Smooth muscle cell (in vitro differentiated cells): ENCODE results near the gene MPP2. TPM values are rescaled to one million over a fixed set of nuclear protein-coding genes. Genes with fewer than 3 reads are reported as not detected.
"Not testable (repeated sequence)": the region's sequence is repeated elsewhere in the genome, so short reads cannot be mapped to it uniquely, and the experiment has no call there.

Experiments used
- DNase-seq: peaks from one replicate; lab custom pipeline; 2025; ENCODE audit not compliant: unreplicated experiment; lab: John Stamatoyannopoulos, UW
- H2AFZ ChIP-seq: fragments of 200-600 bp; sonication (generic); 2 replicates; pipeline ENCODE4 v1.6.0; 2016; ENCODE audit warnings: antibody characterized with exemption, low read depth, mild to moderate bottlenecking
- H3F3A ChIP-seq: fragments of 200-600 bp; sonication (generic); 2 replicates; pipeline ENCODE4 v1.6.0; 2017; ENCODE audit warnings: antibody characterized with exemption, low read depth
- H3K27ac ChIP-seq: fragments of 200-600 bp; sonication (generic); 2 replicates; pipeline ENCODE4 v1.5.1; 2016; ENCODE audit warnings: low read depth, mild to moderate bottlenecking
- H3K27me3 ChIP-seq: fragments of 200-600 bp; sonication (generic); 2 replicates; pipeline ENCODE4 v1.6.1; 2016; ENCODE audit warnings: low read depth, mild to moderate bottlenecking
- H3K36me3 ChIP-seq: fragments of 200-600 bp; sonication (generic); 2 replicates; pipeline ENCODE4 v1.5.1; 2016; ENCODE audit warnings: low read depth
- H3K4me1 ChIP-seq: fragments of 200-600 bp; sonication (generic); 2 replicates; pipeline ENCODE4 v1.5.1; 2016; ENCODE audit warnings: low read depth
- H3K4me2 ChIP-seq: fragments of 200-600 bp; sonication (generic); 2 replicates; pipeline ENCODE4 v1.6.0; 2016; ENCODE audit warnings: mild to moderate bottlenecking
- H3K4me3 ChIP-seq: fragments of 200-600 bp; sonication (generic); 2 replicates; pipeline ENCODE4 v1.5.1; 2016; ENCODE audit warnings: mild to moderate bottlenecking
- H3K79me2 ChIP-seq: fragments of 200-600 bp; sonication (generic); 2 replicates; pipeline ENCODE4 v1.6.0; 2016; ENCODE audit warnings: low read depth, mild to moderate bottlenecking
- H3K9ac ChIP-seq: fragments of 200-600 bp; sonication (generic); 2 replicates; pipeline ENCODE4 v1.6.0; 2016; ENCODE audit warnings: low read depth
- H3K9me3 ChIP-seq: fragments of 200-600 bp; sonication (generic); replicated peaks from 2 replicates; pipeline ENCODE4 v1.5.1; 2016; ENCODE audit warnings: low read depth
- H4K20me1 ChIP-seq: fragments of 200-600 bp; sonication (generic); 2 replicates; pipeline ENCODE4 v1.6.0; 2016; ENCODE audit warnings: low read depth
- CTCF ChIP-seq: fragments of 200-600 bp; sonication (generic); IDR thresholded peaks from 2 replicates; pipeline ENCODE4 v1.5.1; 2017; ENCODE audit warnings: borderline replicate concordance, mild to moderate bottlenecking, antibody characterized with exemption; ENCODE audit not compliant: insufficient read depth, poor library complexity, severe bottlenecking
- WGBS: methylation state at CpG from one replicate; pipeline ENCODE4 v1.1.7; 2016; ENCODE audit warnings: low lambda C conversion rate; 5-methylcytosine and 5-hydroxymethylcytosine counted together
- polyA plus RNA-seq: library from polyadenylated mRNA; unstranded; fragments of >200 nt; fragmentation: Nextera tagmentation; extraction: Ambion mirVana; gene quantifications from 2 replicates; pipeline ENCODE4 v1.2.1, GENCODE V29; 2016
- total RNA-seq: library from RNA; depleted of rRNA; stranded (reverse); fragments of >200 nt; gene quantifications from 2 replicates; pipeline ENCODE4 v1.2.3, GENCODE V29; 2014

MPP2 gene
- total and polyA plus RNA-seq, 2 experiments from 2014 or later = 15.4 to 19.4 TPM

DNA sequence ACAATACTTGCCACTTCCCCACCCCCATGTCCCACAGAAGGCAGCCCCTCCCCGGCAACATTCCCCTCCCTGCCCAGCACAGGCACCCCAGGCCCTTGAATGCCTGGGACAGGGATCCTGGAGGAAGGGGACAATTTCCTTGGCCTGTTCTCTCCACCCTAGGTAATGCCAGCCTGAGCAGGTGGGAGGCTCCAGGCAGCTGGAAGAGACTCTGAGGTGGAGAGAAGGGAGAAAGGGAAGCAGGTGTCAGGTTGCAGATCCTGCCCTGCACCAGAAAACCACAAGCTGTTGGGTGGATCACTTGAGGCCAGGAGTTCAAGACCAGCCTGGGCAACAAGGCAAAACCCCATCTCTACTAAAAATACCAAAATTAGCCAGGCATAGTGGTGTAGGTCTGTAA lies 8.9 kb downstream of the MPP2 start:
- no peaks in the 10 kb centered on the region for H3K79me2 ChIP-seq
- 71% methylated on average over 1 of the region's 1 CpG for WGBS
- H4K20me1 ChIP-seq = peaks cover 73% of the 10 kb centered on the region

GRCh38 chr17:43897831-43898230 lies 9.5 kb downstream of the MPP2 start:
- no peak overlapping the region for H3K4me2 ChIP-seq
- no peaks in the 10 kb centered on the region for H3K79me2 ChIP-seq
- peaks cover 33% of the 10 kb centered on the region for H3K4me1 ChIP-seq
- H3K9me3 ChIP-seq = no peaks in the 10 kb centered on the region
- no peaks in the 10 kb centered on the region for H3K27me3 ChIP-seq
- H3F3A ChIP-seq = no peaks in the 10 kb centered on the region
- no peaks in the 10 kb centered on the region for H3K36me3 ChIP-seq
- no peak overlapping the region for H3K27ac ChIP-seq
- H3K4me3 ChIP-seq = no peak overlapping the region
- no peak for DNase-seq
- H4K20me1 ChIP-seq = peaks cover 79% of the 10 kb centered on the region
- no peak for TF ChIP-seq CTCF
- no peak overlapping the region for H2AFZ ChIP-seq
- 74% methylated on average over 3 of the region's 3 CpGs for WGBS
- no peak overlapping the region for H3K9ac ChIP-seq

More for the DNA sequence above, 8.9 kb downstream of the MPP2 start:
- H3K4me2 ChIP-seq = no peak overlapping the region
- H3K27me3 ChIP-seq = no peaks in the 10 kb centered on the region
- H2AFZ ChIP-seq = no peak overlapping the region
- no peak overlapping the region for H3K27ac ChIP-seq
- no peaks in the 10 kb centered on the region for H3K36me3 ChIP-seq
- peaks cover 33% of the 10 kb centered on the region for H3K4me1 ChIP-seq
- no peak for TF ChIP-seq CTCF
- no peak overlapping the region for H3K4me3 ChIP-seq
- no peak for DNase-seq
- H3K9ac ChIP-seq = no peak overlapping the region
- H3F3A ChIP-seq = no peaks in the 10 kb centered on the region
- no peaks in the 10 kb centered on the region for H3K9me3 ChIP-seq

DNA sequence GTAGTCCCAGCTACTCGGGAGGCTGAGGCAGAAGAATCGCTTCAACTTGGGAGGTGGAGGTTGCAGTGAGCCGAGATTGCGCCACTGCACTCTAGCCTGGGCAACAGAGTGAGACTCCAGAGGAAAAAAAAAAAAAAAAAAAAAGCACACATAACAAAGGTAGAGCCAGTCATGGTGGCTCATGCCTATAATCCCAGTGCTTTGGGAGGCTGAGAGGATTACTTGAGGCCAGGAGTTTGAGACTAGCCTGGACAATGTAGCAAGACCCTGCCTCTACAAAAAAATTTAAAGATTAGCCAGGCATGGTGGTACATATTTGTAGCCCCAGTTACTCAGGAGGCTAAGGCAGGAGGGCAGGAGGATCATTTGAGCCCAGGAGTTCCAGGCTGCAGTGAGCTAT lies 12.8 kb downstream of the MPP2 start:
- H3K27ac ChIP-seq, H3K4me3 ChIP-seq, H3K79me2 ChIP-seq, H3K4me1 ChIP-seq, DNase-seq, H3K9ac ChIP-seq, H3K27me3 ChIP-seq, H3F3A ChIP-seq, H3K36me3 ChIP-seq, H2AFZ ChIP-seq, H3K4me2 ChIP-seq, H3K9me3 ChIP-seq: not testable (repeated sequence)
- WGBS = 100% methylated on average over 4 of the region's 4 CpGs
- H4K20me1 ChIP-seq = peaks cover 61% of the 10 kb centered on the region

GRCh38 chr17:43892647-43892952 lies 14.7 kb downstream of the MPP2 start:
- Histone ChIP-seq H3K36me3 (no peaks in the 10 kb centered on the region), H2AFZ (no peak overlapping the region), H3K27ac (no peak overlapping the region), H3K4me1 (no peaks in the 10 kb centered on the region), H3K9ac (no peak overlapping the region), H3K4me2 (no peak overlapping the region), H3F3A (no peaks in the 10 kb centered on the region), H3K27me3 (no peaks in the 10 kb centered on the region), H4K20me1 (peaks cover 55% of the 10 kb centered on the region), H3K4me3 (no peak overlapping the region), H3K9me3 (no peaks in the 10 kb centered on the region), H3K79me2 (no peaks in the 10 kb centered on the region)
- no peak for TF ChIP-seq CTCF
- 33% methylated on average over 4 of the region's 4 CpGs for WGBS
- no peak for DNase-seq
